Measurements from ENCODE around the gene STK32C.
A peak's percentile ranks its signal among the peaks of the same experiment; 100 is the strongest.
"Not testable (repeated sequence)": the region's sequence is repeated elsewhere in the genome, so short reads cannot be mapped to it uniquely, and the experiment has no call there.

STK32C gene

DNA sequence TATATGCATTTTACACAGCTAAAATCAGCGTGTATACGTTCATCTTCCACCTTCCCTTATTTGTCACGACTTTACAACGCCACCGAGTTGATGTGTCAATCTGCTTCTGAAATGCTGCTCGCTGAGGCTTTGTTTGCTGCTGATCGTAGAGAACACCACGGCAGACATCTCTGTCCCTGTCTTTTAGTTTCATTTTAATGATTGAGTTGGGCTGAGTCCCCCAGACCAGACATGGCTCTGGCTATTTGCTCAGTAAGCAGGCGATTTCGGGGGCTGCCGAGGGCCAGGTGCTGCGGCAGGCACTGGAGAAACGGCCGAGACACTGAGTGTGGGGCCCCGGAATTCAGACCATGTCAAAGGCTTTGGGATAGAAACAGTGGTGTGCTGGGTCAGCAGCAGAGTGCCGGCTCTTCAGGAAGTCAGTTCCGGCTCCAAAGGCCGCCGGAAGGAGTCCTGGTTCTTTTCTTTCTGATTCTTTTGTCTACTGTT is 29.2 kb upstream of the STK32C start:
- no peak for DNase-seq

GRCh38 chr10:132336064-132336746 is 28.5 kb upstream of the STK32C start:
- DNase-seq: no peak

DNA sequence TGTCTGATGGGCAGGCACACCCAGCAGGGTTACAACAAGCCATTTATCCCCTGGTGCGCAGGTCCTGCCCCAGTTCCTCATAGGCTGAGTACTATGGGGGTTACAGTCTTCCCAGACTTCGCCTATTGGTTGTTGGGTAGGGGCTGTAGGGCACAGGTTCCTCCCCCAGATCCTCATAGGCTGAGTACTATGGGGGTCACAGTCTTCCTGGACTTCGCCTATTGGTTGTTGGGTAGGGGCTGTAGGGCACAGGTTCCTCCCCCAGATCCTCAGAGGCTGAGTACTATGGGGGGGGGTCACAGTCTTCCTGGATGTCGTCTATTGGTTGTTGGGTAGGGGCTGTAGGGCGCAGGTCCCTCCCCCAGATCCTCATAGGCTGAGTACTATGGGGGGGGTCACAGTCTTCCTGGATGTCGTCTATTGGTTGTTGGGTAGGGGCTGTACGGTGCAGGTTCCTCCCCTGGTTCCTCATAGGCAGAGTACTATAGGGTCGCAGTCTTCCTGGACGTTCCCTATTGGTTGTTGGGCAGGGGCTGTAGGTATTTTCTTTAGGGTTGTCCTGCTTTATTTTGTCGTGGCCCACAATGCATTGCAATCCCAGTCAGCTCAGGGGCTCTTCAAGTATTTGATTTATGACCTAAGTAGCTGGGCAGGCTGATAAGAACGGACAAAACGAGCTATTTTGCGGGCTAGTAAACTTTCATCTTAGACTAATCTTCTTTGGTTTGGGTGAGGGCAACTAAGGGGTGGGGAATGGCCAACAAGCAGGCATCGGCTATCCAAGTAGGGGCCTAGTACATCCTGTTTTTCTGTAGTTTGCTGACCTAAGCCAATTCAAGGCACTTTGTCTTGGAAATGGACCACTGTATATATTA is 27.7 kb upstream of the STK32C start:
- no peak for DNase-seq

DNA sequence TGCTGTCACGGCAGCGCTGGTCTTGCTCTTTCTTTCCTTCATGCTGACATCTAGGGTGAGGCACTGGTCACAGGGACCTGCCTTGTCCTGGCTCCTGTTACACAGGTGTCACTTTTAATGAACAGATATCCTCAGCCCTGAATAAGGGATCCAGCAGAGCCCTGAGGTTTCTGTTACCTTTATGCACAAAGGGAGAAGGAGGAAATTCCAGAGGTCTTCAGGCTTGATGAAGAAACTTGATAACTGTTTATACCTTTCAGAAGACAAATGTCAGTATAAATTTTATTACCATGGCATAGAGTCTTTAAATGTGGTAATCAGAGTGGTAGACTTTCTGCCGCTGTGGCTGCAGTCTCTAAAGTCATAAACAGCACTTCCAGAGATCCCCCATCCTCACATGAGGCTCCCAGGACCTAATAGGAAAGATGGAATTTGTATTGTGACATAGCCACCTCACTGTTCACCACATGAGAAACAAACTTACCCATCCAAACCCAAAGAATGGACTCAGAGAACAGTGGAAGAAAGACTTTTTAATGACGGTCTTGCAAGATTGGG is 27.0 kb upstream of the STK32C start:
- no peak for DNase-seq

- no peak for DNase-seq
These were observed 25.6 kb upstream of the STK32C start for GRCh38 chr10:132333386-132333785.

- DNase-seq: no peak
These were observed 24.6 kb upstream of the STK32C start for GRCh38 chr10:132332433-132332754.

DNA sequence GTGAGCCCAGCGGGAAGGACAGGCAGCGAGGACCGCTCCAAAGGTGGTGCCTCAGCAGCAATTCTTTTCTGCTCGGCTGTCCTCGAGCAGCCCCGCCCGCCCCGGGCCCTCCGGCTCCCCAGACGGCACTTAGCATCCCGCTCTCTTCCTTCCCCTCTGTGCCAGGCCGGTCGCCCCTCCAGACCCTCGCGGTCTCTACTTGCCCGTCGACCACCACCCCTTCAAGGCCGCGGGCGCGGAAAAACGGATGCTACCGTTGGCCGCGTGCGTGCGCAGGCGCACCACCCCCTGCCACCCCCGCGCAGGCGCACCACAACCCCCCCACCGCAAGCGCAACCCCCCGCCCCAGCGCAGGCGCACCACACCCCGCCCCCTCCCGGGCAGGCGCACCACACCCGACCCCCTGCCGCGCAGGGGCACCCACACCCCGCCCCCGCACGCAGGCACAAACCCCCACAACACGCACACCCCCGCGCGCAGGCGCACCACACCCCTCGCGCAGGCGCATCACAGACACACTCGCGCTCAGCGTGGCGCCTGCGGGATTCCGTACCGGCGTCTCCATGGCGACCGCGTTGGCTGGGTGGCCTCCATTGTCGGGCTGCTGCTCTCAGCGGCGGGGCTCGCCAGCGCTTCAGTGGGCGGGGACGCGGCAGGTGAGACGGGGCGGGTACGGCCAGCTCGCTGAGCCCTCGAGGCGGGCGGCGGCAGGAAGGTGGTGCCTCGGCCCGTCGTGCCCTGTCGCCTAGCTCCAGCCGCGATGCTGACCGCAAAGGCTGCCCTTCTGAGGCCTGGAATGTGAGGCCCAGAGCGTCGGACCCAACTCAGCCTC is 24.1 kb upstream of the STK32C start, which contains the start of gene LRRC27:
LRRC27 (plus strand) TSS at position 593 of the 832 bp plus-strand sequence. CDS start 1,332 bp downstream, outside the sequence.
- peak; percentile 100 for DNase-seq

- no peak for DNase-seq
These were observed 22.7 kb upstream of the STK32C start for GRCh38 chr10:132330486-132330833.

- DNase-seq: peak; percentile 31 to 42
These were observed 22.1 kb upstream of the STK32C start for GRCh38 chr10:132329565-132330485.

DNA sequence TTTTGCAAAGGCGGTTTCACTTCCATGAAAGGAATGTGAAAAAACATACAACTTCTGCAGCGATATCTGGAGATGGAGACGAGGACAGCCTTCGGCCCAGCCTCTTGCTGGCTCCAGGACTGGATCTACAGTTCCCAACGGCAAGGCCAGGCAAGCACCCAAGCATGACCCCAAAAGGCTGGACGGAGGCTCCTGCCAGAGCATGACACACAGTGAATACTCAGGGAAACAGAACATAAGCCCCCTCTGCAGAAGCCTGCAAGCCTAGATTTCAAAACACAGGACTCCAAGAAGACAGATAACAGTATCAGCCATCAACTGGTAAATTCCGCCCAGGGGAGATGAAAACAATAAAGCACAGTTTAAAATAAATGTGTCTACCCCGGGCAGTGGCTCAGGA is 21.0 kb upstream of the STK32C start:
- no peak for DNase-seq

DNA sequence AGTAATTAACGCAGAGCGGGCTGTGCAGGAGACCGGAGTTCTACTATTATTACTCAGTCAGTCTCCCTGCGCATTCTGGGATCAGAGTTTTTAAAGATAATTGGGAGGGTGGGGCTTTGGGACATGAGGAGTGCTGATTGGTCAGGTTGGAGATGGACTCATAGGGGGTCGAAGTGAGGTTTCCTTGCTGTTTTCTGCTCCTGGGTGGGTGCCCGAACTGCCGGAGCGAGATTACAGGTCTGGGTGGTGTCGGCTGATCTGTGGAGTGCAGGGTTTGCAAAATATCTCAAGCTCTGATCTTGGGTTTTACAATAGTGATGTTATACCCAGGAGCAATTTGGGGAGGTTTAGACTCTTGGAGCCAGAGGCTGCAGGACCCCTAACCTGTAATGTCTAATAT is 20.4 kb upstream of the STK32C start:
- DNase-seq: no peak

- DNase-seq: peak; percentile 47 to 48
These were observed 19.2 kb upstream of the STK32C start for GRCh38 chr10:132326925-132327324.

GRCh38 chr10:132326344-132326889 is 18.7 kb upstream of the STK32C start:
- DNase-seq: no peak

- no peak for DNase-seq
These were observed 16.4 kb upstream of the STK32C start for GRCh38 chr10:132324186-132324585.

DNA sequence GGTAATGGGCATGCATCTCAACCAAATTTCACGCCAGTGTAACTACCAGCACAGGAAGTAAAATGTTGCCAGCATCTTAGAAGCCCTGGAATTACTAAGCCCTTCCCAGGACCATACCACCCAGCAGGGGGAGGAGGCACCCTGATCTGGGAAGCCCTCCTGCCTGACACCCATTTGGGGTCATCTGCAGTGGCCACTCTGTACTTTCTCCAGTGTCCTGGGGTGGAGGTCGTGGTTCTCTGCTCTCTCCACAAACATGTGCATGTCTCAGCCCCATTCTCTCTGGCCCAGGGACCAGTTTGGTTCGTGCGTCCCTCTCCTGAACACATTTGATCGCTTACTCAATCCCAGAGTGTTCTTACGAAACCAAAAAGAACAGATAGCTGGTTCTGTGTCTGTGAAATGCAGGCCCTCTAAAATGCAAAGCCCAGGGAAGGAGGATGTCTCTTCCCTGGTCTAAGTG is 14.9 kb upstream of the STK32C start:
- no peak for DNase-seq

GRCh38 chr10:132321726-132322125 is 14.0 kb upstream of the STK32C start:
- no peak for DNase-seq

- DNase-seq: no peak
These were observed 13.1 kb upstream of the STK32C start for GRCh38 chr10:132320654-132321469.

DNA sequence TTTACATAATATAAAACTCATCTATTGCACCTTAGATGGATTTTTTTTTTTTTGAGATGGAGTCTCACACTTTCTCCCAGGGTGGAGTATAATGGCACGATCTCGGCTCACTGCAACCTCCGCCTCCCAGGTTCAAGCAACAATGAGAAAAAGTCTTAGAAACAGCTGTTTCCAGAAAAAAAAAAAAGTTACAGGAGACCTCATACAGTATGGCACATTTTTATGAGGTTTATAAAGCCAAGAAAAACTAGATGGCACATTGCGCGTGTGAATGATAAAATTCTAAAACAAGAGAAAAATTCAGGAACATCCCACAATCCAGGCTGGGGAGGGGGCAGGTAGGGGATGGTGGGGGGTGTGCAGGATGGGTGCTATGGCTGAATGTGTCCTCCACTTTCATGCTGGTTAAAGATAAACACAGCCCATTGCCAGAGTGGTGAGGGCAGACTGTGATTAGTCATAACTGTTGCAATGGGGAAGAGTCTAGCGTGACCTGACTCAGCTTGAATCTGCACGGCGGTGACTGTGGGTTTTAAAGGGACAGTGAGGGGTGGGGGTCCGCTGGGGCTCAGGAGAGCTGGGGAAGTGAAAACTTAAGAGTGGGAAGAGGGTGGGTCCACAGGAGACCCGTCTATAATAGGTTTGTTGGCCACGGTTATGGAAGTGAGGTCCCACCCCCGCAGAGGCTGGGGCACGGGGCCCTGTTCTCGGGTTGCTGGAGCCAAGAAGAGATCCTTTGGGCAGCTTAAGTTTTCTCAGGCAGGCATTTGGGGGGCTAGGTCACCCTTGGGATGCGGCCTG is 12.3 kb upstream of the STK32C start:
- no peak for DNase-seq

DNA sequence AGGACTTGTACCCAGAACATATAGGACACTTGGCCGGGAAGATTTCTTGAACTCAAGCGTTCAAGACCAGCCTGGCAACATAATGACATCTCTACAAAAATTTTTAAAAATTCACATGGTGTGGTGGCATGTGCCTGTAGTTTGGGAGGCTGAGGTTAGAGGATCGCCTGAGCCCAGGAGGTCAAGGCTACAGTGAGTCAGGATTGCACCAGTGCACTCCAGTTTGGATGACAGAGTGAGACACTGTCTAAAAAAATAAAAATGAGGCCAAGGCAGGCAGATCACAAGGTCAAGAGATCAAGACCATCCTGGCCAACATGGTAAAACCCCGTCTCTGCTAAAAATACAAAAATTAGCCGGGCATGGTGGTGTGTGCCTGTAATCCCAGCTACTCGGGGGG is 9.7 kb upstream of the STK32C start:
- not testable (repeated sequence) for DNase-seq

GRCh38 chr10:132316133-132316532 is 8.4 kb upstream of the STK32C start:
- no peak for DNase-seq
